Activated gamma-delta T cell treated with anti-CD3 and anti-CD28 coated beads, Interleukin-2, amount 50 U/mL, for 16 hours (primary cell): ENCODE data around the gene CDKN2AIPNL.
"Not testable (repeated sequence)": the region's sequence is repeated elsewhere in the genome, so short reads cannot be mapped to it uniquely, and the experiment has no call there.

Source experiments
- DNase-seq: peaks from one replicate; pipeline ENCODE4 v3.0.0-alpha.2; 2020; ENCODE audit warnings: low read depth

Gene CDKN2AIPNL

DNA sequence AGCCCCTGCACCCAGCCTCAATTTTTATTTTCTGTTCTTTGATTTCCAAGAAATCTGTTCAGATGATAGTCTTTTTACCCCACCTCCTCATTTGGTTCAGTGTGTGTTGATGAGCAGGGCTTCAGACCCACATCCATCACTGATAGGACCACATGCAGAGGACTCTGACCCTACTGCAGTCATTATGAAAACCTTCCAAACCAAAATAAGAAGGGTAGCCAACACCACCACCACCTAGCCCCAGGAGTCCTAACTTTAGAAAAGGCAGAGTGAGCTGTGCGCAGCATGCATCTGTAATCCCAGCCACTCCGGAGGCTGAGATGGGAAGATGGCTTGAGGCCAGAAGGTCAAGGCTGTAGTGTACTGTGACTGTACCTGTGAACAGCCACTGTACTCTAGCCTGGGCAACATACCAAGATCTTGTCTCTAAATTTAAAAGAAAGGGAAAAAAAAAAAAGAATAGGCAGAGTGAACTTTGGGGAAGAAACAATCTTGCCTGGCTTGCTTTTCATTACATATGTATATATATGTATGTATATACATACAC, 13.0 kb downstream of the CDKN2AIPNL start:
- no peak for DNase-seq

DNA sequence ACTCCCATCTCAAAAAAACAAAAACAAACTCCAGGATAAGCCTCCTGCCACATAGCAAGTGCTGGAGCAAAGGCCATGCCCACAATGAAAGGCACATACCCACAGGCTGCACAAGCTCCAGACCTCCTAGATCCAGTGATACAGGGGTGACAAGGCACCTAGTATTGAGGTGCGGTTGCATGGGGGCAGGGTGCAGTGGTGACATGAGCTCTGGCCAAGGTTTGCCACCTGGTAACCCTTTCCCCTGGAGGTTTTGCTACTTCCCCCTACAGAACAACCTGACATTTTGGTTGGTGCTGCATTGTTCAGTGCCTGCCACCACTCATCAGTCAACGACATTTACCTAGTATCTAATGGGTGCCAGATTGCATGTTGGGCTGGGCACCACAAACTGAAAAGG, 14.5 kb downstream of the CDKN2AIPNL start:
- DNase-seq: no peak

DNA sequence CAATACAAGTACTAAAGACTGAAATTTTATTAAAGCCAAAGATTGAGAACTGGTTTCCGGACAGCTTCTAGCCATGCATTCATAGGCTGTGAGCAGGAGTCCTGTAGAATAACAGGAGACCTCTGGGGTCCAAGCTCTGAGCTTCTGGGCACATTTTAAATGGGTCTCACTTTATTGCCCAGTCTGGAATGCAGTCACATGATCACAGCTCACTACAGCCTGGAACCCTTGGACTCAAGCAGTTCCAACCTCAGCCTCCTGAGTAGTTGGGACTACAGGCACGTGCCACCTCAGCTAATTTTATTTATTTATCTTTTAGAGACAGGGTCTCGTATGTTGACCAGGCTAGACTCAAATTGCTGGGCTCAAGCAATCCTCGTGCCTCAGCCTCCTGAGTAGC, 15.4 kb downstream of the CDKN2AIPNL start:
- DNase-seq: no peak

DNA sequence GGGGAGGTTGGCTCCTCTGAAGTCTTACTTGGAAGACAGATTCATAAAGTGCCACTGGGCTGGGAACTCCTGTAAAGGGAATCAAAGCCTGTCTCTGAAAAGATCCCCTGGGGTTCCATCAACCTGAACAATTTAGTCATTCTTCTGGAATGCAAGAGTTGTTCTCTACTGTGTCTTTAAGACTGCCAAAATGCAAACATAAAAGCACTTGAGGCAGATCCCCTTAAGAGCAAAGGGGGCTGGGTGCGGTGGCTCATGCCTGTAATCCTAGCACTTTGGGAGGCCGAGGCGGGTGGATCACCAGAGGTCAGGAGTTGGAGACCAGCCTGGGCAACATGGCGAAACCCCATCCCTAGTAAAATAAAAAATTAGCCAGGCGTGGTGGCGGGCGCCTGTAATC, 16.7 kb downstream of the CDKN2AIPNL start:
- DNase-seq: no peak

DNA sequence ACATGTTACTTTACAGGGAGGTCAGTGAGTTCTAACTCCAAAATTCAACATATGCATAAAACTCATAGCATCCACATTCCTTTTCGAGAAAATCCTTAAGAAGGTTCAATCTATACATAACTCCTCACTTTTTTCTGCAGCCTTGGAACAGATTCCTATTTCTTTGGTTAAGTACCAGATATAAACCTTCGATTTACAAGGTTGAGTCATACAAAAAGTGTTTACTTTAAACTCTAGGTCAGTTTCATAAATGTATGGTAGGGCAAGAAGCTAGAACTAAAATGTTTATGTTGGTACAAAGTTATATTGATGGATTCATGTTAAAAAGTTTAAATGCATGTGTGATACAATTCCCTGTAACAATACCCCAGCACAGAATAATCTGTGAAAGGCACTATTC, 19.4 kb downstream of the CDKN2AIPNL start:
- no peak for DNase-seq

DNA sequence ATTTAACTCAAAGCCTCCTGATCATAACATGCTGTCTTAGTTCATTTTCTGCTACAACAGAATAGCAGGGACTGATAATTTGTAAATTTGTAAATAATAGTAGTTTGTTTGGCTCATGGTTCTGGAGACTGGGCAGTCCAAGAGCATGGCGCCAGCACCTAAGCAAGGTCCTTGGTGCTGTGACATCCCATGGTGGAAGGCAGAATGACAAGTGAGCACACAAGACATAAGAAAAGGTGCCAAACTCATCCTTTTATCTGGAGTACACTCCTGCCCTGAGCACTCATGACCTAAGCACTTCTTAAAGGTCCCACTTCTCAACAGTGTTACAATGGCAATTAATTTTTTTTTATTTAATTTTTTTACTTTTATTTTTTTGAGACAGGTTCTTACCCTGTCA, 24.2 kb downstream of the CDKN2AIPNL start:
- DNase-seq: no peak

DNA sequence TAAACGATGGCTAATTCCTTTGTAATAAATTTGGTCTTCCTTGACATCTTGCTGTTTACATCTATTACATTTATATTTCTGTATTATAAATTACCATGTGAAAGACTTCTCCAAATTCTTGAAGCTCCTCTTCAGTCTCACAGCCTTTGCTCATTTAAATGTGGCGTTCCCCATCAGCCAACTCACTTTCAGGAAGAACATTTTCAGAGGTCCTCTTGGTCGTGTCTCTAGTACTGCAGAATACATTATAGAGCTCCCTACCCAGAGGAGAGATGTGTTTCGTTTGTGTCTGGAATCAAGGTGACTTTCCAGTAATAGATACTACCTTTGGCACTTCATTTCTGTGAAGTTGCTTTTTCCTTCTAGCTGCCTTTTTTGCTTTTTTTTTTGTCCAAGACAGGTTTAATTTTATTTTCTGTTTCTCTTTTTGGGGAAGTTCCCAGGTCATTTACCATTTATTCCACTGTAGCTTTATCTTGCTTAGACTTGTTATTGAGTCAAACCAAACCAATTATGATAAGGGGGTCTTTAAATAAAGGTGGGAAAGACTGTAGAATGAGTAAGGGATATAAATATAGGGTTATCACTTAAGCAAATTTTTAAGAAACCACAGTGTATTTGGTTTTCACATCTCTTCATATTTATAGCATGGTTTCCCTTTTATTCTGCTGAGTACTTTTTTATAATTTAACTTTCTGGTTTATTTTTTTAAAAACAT, 27.5 kb downstream of the CDKN2AIPNL start:
- DNase-seq: no peak

DNA sequence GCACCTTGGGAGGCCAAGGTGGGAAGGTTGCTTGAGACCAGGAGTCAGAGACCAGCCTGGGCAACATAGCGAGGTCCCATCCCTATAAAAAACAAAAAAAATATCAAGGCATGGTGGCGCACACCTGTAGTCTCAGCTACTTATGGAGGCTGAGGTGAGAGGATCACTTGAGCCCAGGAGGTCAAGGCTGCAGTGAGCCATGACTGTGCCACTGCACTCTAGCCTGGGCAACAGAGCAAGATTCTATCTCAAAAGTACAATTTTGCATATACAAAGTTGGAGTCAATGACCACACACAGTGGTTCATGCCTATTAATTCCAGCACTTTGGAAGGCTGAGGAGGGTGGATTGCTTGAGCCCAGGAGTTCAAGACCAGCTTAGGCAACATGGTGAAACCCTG, 29.5 kb downstream of the CDKN2AIPNL start:
- not testable (repeated sequence) for DNase-seq

DNA sequence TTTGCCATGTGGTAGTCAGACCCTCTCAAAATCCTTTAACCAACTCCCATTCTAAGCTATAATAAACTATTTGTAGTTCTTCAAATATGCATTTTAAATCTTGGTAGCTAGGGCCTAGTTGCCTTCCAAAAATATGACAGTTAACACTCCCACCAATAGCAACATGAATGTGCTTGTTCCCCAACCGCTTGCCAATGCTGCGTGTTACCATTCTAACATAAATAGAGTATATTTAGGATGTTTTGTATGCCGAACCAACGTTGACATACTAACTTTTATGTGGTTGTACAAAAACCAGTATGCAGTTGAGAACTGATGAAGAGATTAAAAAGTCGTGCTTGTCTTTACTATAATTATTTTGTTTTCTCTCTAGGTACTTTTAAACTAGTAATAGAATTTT, 31.3 kb downstream of the CDKN2AIPNL start:
- DNase-seq: no peak

DNA sequence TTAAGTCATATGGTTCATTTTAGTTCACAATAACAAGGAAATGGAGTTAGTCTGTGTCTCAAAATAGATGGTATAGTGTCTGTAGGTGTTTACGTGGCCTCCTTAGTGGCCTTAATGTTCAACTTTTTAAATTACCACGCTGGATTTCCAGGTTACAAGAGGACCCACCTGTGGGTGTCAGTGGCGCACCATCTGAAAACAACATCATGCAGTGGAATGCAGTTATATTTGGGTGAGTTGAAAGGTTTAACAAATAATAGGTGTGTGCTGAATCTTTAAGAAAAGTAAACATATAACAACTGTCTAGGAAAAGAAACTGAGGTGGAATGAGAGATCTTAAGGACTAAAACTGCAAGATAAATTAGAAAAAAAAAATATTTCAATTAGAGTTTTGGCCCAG, 37.4 kb downstream of the CDKN2AIPNL start:
- DNase-seq: no peak

DNA sequence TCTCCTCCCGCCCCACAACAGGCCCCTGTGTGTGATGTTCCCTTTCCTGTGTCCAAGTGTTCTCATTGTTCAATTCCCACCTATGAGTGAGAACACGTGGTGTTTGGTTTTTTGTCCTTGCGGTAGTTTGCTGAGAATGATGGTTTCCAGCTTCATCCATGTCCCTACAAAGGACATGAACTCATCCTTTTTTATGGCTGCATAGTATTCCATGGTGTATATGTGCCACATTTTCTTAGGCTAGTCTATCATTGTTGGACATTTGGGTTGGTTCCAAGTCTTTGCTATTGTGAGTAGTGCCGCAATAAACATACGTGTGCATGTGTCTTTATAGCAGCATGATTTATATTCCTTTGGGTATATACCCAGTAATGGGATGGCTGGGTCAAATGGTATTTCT, 38.0 kb downstream of the CDKN2AIPNL start:
- not testable (repeated sequence) for DNase-seq

DNA sequence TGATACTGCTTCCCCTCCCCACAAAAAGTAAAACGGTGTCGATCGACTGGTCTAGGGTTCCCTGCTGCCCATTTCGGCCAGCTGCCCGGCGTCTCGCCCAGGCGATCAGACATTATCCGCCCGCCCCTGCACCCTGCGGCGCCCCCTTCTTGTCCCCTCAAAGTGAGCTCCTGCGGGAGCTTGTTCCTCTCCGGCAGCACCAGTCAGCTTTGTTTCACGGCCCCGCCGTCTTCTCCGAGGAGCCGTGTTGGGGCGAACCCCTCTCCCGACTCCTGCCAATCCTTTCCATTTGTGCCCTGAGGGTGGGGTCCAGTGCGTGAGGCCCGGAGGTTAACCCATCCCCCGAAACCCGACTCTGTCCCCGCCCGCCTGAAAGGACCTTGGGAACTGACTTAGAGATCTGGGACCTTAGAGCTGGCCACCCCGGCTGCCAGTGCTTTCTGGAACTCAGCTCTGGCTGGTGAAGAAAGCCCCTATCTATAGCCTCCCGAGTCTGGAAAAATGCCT, 39.8 kb downstream of the CDKN2AIPNL start:
- DNase-seq: no peak

DNA sequence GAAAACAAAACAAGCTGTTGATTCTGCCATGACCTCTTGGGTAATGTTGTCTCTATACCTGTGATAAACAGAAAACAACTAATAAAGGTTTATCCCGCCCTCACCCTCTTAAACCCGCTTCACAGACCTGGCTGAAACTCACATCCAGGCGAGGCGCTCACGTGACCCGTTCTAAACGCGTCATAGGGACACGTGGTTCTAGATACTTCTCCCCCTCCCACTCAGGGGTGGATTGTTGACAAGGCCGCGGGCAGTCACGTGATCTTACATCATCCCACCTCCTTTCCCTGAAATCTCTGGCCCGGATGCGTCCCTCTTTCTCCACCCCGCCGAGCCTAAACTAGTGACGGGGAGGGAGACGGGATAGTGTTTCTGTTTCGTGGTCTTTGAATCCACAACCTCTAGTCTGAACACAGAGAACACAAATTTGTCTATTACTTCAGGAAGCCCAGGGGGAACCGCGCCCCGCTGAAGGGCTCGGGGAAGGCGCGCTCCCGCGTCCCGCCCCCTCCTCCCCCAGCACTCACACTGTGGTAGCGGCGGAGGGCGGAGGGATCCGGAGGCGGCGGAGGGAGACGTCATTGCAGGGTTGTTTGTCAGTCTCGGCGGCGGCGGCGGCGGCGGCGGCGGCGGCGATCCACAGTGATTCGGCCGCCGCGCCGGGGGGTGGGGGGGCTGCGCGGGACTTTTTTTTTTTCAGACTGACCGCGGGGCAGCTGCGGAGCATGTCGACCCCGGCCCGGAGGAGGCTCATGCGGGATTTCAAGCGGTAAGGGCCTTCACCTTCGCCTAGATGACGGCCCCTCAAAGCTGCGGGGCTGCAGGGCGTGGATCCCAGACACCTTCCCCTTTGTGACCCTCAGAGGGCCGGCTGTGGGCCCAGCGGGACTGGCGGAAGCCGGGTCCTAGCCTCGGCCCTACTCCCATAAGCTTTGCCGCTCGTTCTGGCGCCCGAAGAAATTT, 40.5 kb downstream of the CDKN2AIPNL start, which contains the start of gene UBE2B:
UBE2B (plus strand) TSS at position 699 of the 963 bp plus-strand sequence; CDS start at position 726, 27 bp downstream.
- peak; percentile 97 for DNase-seq

DNA sequence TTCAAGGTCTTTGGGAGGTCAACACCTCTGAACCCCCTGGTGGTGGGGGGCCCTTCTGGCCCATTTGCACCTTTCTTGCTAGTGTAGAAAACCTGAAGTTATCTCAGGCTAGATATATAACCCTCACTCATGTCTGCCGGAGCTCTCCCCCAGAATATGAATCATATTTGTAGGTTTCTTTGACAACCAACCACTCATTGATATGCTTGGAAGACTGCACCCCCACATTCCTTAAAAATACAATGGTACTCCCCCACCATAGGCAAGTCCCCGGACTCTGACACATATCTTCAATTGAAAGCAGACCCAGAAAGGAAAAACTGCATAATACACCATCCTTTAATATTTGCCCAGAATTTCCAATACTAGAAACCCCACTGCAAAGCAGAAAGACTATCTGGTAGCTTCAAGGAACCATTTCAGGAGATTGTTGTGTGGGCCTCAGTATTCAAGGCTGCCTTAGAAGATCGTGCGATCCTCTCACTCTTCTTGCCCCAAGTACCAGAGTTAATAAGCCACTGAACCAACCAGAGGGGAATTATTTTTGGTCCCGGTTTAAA, 41.3 kb downstream of the CDKN2AIPNL start:
- no peak for DNase-seq

DNA sequence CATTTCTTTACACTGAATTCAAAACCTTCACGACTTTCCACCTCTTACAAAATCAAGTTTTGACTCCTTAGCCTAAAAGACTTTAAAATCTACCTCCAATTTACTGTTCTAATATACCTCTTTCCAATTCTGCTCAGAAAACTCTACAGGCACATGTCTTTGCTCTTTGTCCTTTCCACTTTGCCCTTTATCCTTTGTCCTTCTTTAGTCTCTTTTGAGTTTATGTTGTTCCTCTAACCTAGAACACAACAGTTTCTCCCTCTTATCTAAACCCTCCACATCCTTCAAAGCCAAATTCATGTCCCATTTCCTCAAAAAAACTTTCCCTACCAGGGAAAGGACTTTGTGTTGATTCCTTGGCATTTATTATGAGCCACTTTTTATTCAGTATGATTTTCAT, 46.1 kb downstream of the CDKN2AIPNL start:
- no peak for DNase-seq

DNA sequence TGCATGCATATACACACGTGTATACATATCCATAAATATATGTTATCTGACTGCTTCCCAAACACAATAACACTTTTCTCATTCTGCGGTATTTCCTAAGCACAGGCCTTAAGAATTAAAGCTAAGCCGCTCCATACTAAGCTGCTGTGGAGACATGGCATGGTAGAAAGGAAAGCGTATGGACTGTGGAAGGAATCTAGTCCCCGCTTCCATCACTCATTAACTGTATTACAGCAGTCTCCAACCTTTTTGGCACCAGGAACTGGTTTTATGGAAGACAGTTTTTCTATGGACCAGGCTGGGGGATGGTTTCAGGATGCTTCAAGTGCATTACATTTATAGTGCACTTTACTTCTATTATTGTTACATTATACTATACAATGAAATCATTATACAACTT, 56.0 kb downstream of the CDKN2AIPNL start:
- DNase-seq: no peak
